Osteoblast (primary cell): ENCODE results near the gene AFF1. TPM values are rescaled to one million over a fixed set of nuclear protein-coding genes. Genes with fewer than 3 reads are reported as not detected.

Source experiments
- DNase-seq: peaks from one replicate; pipeline ENCODE4 v3.0.0; 2011; ENCODE audit warnings: low spot score, mixed read lengths; ENCODE audit not compliant: insufficient read length; ENCODE audit errors: missing footprints
- H2AFZ ChIP-seq: 2 replicates; pipeline ENCODE4 v1.6.0; 2011; ENCODE audit warnings: mild to moderate bottlenecking, low read length
- H3K27ac ChIP-seq: 2 replicates; pipeline ENCODE4 v1.5.1; 2011; ENCODE audit warnings: mild to moderate bottlenecking, low read depth, low read length, moderate library complexity
- H3K27me3 ChIP-seq: 2 replicates; pipeline ENCODE4 v1.6.0; 2012; ENCODE audit warnings: mild to moderate bottlenecking, control low read depth, inconsistent platforms, low read length, moderate library complexity; ENCODE audit not compliant: insufficient read depth
- H3K36me3 ChIP-seq: 2 replicates; pipeline ENCODE4 v1.5.1; 2011; ENCODE audit warnings: mild to moderate bottlenecking, low read length, control low read depth, moderate library complexity; ENCODE audit not compliant: insufficient read depth
- H3K4me1 ChIP-seq: 2 replicates; pipeline ENCODE4 v1.5.1; 2011; ENCODE audit warnings: mild to moderate bottlenecking, low read length, control low read depth, moderate library complexity; ENCODE audit not compliant: insufficient read depth
- H3K4me2 ChIP-seq: 2 replicates; pipeline ENCODE4 v1.6.0; 2011; ENCODE audit warnings: mild to moderate bottlenecking, low read length; ENCODE audit not compliant: insufficient read depth
- H3K4me3 ChIP-seq: fragments of 200-600 bp; sonication (generic); 3 replicates; pipeline ENCODE4 v1.5.1; 2012; ENCODE audit warnings: mild to moderate bottlenecking, low read length, inconsistent platforms; ENCODE audit not compliant: insufficient read depth
- H3K79me2 ChIP-seq: 2 replicates; pipeline ENCODE4 v1.6.0; 2012; ENCODE audit warnings: mild to moderate bottlenecking, low read length, control low read depth, inconsistent platforms; ENCODE audit not compliant: insufficient read depth
- H3K9me3 ChIP-seq: 2 replicates; pipeline ENCODE4 v1.5.1; 2011; ENCODE audit warnings: low read depth, low read length, control low read depth
- H4K20me1 ChIP-seq: 2 replicates; pipeline ENCODE4 v1.6.0; 2012; ENCODE audit warnings: mild to moderate bottlenecking, low read length, control low read depth; ENCODE audit not compliant: insufficient read depth
- CTCF ChIP-seq: IDR thresholded peaks from 2 replicates; pipeline ENCODE4 v1.5.1; 2011; ENCODE audit warnings: mild to moderate bottlenecking, low read depth, low read length, moderate library complexity; ENCODE audit errors: extremely low read depth
- total RNA-seq: library from RNA; depleted of rRNA; stranded (reverse); fragments of >200 nt; gene quantifications from 2 replicates; pipeline ENCODE4 v1.2.3, GENCODE V29; 2012

Gene AFF1
- total RNA-seq, 1 donor = 19.5 TPM

DNA sequence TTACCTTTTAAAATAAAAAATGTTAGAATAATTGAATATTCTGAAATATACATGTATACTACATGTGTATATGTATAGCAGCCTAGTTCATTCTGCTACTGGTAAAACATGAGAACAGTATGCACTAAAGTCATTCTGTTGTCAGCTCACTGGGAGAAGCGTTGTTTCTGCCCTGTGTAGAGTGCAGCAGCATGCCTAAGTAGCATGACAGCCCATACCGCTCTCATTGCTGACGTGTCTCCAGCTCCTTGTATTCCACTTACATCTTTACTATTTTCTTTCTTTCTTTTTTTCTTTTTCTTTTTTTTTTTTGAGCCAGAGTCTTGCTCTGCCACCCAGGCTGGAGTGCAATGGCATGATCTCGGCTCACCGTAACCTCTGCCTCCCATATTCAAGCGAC, 194.9 kb downstream of the AFF1 start:
- no peak for DNase-seq
- peaks cover 2% of the 10 kb centered on the region for H4K20me1 ChIP-seq
- H3K36me3 ChIP-seq = peaks cover 48% of the 10 kb centered on the region
- TF ChIP-seq CTCF = no peak
- H3K4me3 ChIP-seq = no peak overlapping the region
- no peaks in the 10 kb centered on the region for H3K4me1 ChIP-seq
- no peaks in the 10 kb centered on the region for H3K27me3 ChIP-seq
- no peaks in the 10 kb centered on the region for H3K9me3 ChIP-seq
- H2AFZ ChIP-seq = no peak overlapping the region
- H3K79me2 ChIP-seq = no peaks in the 10 kb centered on the region
- no peak overlapping the region for H3K27ac ChIP-seq
- no peak overlapping the region for H3K4me2 ChIP-seq

- no peak overlapping the region for H3K4me2 ChIP-seq
- no peak overlapping the region for H3K27ac ChIP-seq
- no peak for TF ChIP-seq CTCF
Measured at GRCh38 chr4:87130985-87131703, 196.3 kb downstream of the AFF1 start.

DNA sequence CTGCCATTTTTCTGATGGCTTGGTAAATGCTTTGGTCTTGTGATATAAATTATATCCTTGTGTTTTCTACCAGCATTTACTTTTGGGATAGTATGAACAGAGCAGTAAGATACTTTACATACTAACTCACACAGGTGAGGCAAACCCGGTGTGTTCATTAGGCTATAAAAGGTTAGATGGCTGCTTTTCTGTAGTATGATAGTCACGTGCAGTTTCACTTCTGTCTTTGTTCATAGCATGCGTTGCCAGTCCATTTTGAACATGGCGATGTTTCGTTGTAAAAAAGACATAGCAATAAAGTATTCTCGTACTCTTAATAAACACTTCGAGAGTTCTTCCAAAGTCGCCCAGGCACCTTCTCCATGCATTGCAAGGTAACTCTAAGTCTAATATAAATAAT, 197.2 kb downstream of the AFF1 start:
- Histone ChIP-seq H3K4me2 (no peak overlapping the region), H3K27me3 (no peaks in the 10 kb centered on the region), H3K79me2 (no peaks in the 10 kb centered on the region), H3K27ac (no peak overlapping the region), H3K36me3 (peaks cover 48% of the 10 kb centered on the region), H3K4me3 (no peak overlapping the region), H3K9me3 (no peaks in the 10 kb centered on the region), H4K20me1 (peaks cover 2% of the 10 kb centered on the region), H3K4me1 (no peaks in the 10 kb centered on the region), H2AFZ (no peak overlapping the region)
- TF ChIP-seq CTCF = no peak
- no peak for DNase-seq

More at GRCh38 chr4:87130985-87131703, 196.3 kb downstream of the AFF1 start:
- H4K20me1 ChIP-seq = peaks cover 2% of the 10 kb centered on the region
- H3K27me3 ChIP-seq = no peaks in the 10 kb centered on the region
- no peaks in the 10 kb centered on the region for H3K9me3 ChIP-seq
- DNase-seq = no peak
- H2AFZ ChIP-seq = no peak overlapping the region
- no peak overlapping the region for H3K4me3 ChIP-seq
- H3K79me2 ChIP-seq = no peaks in the 10 kb centered on the region
- peaks cover 55% of the 10 kb centered on the region for H3K36me3 ChIP-seq
- no peaks in the 10 kb centered on the region for H3K4me1 ChIP-seq

GRCh38 chr4:87133183-87133582, 198.4 kb downstream of the AFF1 start:
- TF ChIP-seq CTCF = no peak
- no peaks in the 10 kb centered on the region for H3K4me1 ChIP-seq
- peaks cover 2% of the 10 kb centered on the region for H4K20me1 ChIP-seq
- no peaks in the 10 kb centered on the region for H3K9me3 ChIP-seq
- H3K27me3 ChIP-seq = no peaks in the 10 kb centered on the region
- H3K4me2 ChIP-seq = no peak overlapping the region
- no peaks in the 10 kb centered on the region for H3K79me2 ChIP-seq
- no peak overlapping the region for H3K27ac ChIP-seq
- no peak for DNase-seq
- no peak overlapping the region for H3K4me3 ChIP-seq
- no peak overlapping the region for H2AFZ ChIP-seq
- H3K36me3 ChIP-seq = peaks cover 50% of the 10 kb centered on the region
